ENCODE results near the gene CACNA1E. TPM values are rescaled to one million over a fixed set of nuclear protein-coding genes. Genes with fewer than 3 reads are reported as not detected.

Gene CACNA1E
- total RNA-seq, 1 experiment from 2014 or later = 0.46 TPM

DNA sequence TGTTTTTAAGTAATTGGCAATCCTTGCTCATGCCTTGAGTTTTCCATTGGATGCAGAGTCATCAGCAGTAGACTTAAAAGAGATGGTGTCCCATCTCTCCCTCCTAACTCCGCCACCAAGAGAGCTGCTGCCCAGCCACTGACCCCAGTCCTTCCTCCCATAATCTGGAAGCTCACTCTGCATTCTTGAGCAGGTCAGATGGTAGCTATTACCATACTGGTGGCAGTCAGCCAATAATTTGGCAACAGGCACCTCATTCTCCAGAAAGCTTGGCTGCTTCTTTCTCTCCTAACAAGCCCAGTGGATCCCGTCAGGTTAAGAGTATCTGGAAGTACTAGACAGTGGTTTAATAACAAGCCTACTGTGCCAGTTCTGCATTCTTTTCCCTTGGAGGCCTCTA is 306.1 kb downstream of the CACNA1E start:
- Histone ChIP-seq H4K5ac (ENCODE audit: insufficient read length, low read depth, low read length) (no peak overlapping the region), H3K79me1 (ENCODE audit: insufficient read depth, low read depth, low read length, poor library complexity, severe bottlenecking) (no peaks in the 10 kb centered on the region), H4K8ac (replicated peaks; ENCODE audit: insufficient read length, low read depth, low read length) (no peak overlapping the region), H2BK120ac (ENCODE audit: low read depth, low read length, poor library complexity, severe bottlenecking) (no peak overlapping the region), H4K20me1 (ENCODE audit: control insufficient read depth, insufficient read depth, insufficient read length) (no peaks in the 10 kb centered on the region), H4K91ac (ENCODE audit: insufficient read length, low read depth, low read length) (no peak overlapping the region), H3T11ph (ENCODE audit: low read length) (no peak overlapping the region), H3K18ac (ENCODE audit: insufficient read length, low read depth, low read length) (no peak overlapping the region), H3K14ac (ENCODE audit: insufficient read depth, low read length) (no peak overlapping the region), H3K79me2 (ENCODE audit: insufficient read depth, low read length) (no peaks in the 10 kb centered on the region), H3K56ac (ENCODE audit: insufficient read length, low read depth, low read length) (no peak overlapping the region), H3K4ac (ENCODE audit: low read depth, low read length) (no peak overlapping the region), H3K9ac (ENCODE audit: extremely low read depth, insufficient read length, low read length) (no peak overlapping the region), H3K9me3 (ENCODE audit: control insufficient read depth, low read depth, low read length) (no peaks in the 10 kb centered on the region), H2BK20ac (ENCODE audit: low read depth, low read length, poor library complexity, severe bottlenecking) (no peak overlapping the region), H2BK5ac (ENCODE audit: insufficient read length, low read length) (no peak overlapping the region), H3K27me3 (ENCODE audit: insufficient read depth, low read length) (no peaks in the 10 kb centered on the region), H3K23ac (ENCODE audit: insufficient read length, low read depth, low read length) (no peak overlapping the region), H3K4me1 (ENCODE audit: insufficient read depth, low read length) (no peaks in the 10 kb centered on the region; the same call in 1 of the 2 replicates), H3K23me2 (ENCODE audit: insufficient read length, low read depth, low read length, poor library complexity, severe bottlenecking) (no peaks in the 10 kb centered on the region), H2AFZ (ENCODE audit: low read length) (no peak overlapping the region), H2AK5ac (ENCODE audit: insufficient read length, low read length) (no peak overlapping the region), H2BK15ac (ENCODE audit: low read depth, low read length) (no peak overlapping the region), H3K27ac (ENCODE audit: insufficient read length, low read depth, low read length) (no peak overlapping the region), H3K4me2 (ENCODE audit: insufficient read depth, insufficient read length, low read length) (no peak overlapping the region), H2BK12ac (ENCODE audit: insufficient read length, low read depth, low read length) (no peak overlapping the region)
- Mint-ChIP-seq H3K27ac (no peak overlapping the region), H3K4me3 (no peak overlapping the region), H3K9me3 (no peaks in the 10 kb centered on the region), H3K4me1 (no peaks in the 10 kb centered on the region; a peak in 2 of 4 replicates), H3K36me3 (ENCODE audit: insufficient read depth in 1 of 3, low read depth in 3 of 3) (no peaks in the 10 kb centered on the region), H3K27me3 (ENCODE audit: low read depth) (no peaks in the 10 kb centered on the region)
- WGBS (ENCODE audit: extremely low coverage, insufficient read length, low lambda C conversion rate) = no CpG with 5 or more reads among the region's 2 CpGs
- no peak for TF ChIP-seq CTCF (conservative IDR thresholded peaks at IDR 0.05)
- DNase-seq = no peak
